Measurements from ENCODE around the gene PFDN1. TPM values are rescaled to one million over a fixed set of nuclear protein-coding genes. Genes with fewer than 3 reads are reported as not detected.

PFDN1 gene
- polyA plus RNA-seq, 1 donor (not counting 4 experiments of a cell fraction or from before 2014, with no cell fraction given): 79.0 TPM

- H3K4me1 ChIP-seq (ENCODE audit: control insufficient read depth, extremely low read depth, insufficient read depth, low read length): peaks cover 30% of the 10 kb centered on the region
- H3K4me3 ChIP-seq (ENCODE audit: control insufficient read depth in 2 of 3, extremely low read depth in 1 of 3, insufficient read depth in 2 of 3, low read depth in 1 of 3, low read length in 3 of 3): no peak overlapping the region
- H3K27ac ChIP-seq (ENCODE audit: control insufficient read depth, insufficient read depth, low read length): peak overlapping the region; percentile 42
- DNase-seq (ENCODE audit: low read depth, low spot score): no peak
- peaks cover 20% of the 10 kb centered on the region for H3K79me2 ChIP-seq (ENCODE audit: control insufficient read depth, insufficient read depth, low read length)
- no peak for TF ChIP-seq CTCF (optimal IDR thresholded peaks at IDR 0.05 in 1 of 3, IDR thresholded peaks at IDR 0.05 in 1 of 3, conservative IDR thresholded peaks at IDR 0.05 in 1 of 3; ENCODE audit: extremely low read depth in 1 of 3, insufficient read depth in 2 of 3, low read length in 3 of 3)
- no peak for TF ChIP-seq EZH2 (IDR thresholded peaks at IDR 0.05; ENCODE audit: low read length)
- H2AFZ ChIP-seq (ENCODE audit: control insufficient read depth, low read length): no peak overlapping the region
- no peaks in the 10 kb centered on the region for H3K9me3 ChIP-seq (ENCODE audit: control insufficient read depth, low read depth, low read length)
- dilution Hi-C loops (cut with MboI; ENCODE audit: extremely low pct_ligation_motif_present, low sequenced_read_pairs): no loop called here
- H3K4me2 ChIP-seq (ENCODE audit: control insufficient read depth, extremely low read depth, insufficient read depth, low read depth, low read length): peak overlapping the region; percentile 29
- H3K36me3 ChIP-seq (ENCODE audit: control insufficient read depth in 2 of 2, extremely low read depth in 1 of 2, insufficient read depth in 2 of 2, low read length in 2 of 2): peaks cover 11 to 38% of the 10 kb centered on the region in 2 experiments
- peaks cover 3% of the 10 kb centered on the region for H3K9me1 ChIP-seq (ENCODE audit: control insufficient read depth, extremely low read depth, insufficient read depth, low read length)
- H4K20me1 ChIP-seq (ENCODE audit: control insufficient read depth, extremely low read depth, insufficient read depth, low read length): peaks cover 1% of the 10 kb centered on the region
- no peaks in the 10 kb centered on the region for H3K27me3 ChIP-seq (ENCODE audit: control insufficient read depth, extremely low read depth, insufficient read depth, low read length)
- peak overlapping the region; percentile 33 for H3K9ac ChIP-seq (ENCODE audit: control insufficient read depth, extremely low read depth, insufficient read depth, low read length)
- FAIRE-seq: peak; percentile 13
These were observed 56.4 kb downstream of the PFDN1 start for GRCh38 chr5:140246378-140247122.

- Histone ChIP-seq H3K4me3 (ENCODE audit: control insufficient read depth in 2 of 3, extremely low read depth in 1 of 3, insufficient read depth in 2 of 3, low read depth in 1 of 3, low read length in 3 of 3) (no peak overlapping the region), H3K27me3 (ENCODE audit: control insufficient read depth, extremely low read depth, insufficient read depth, low read length) (no peaks in the 10 kb centered on the region), H3K4me2 (ENCODE audit: control insufficient read depth, extremely low read depth, insufficient read depth, low read depth, low read length) (no peak overlapping the region), H3K9me3 (ENCODE audit: control insufficient read depth, low read depth, low read length) (no peaks in the 10 kb centered on the region), H3K27ac (ENCODE audit: control insufficient read depth, insufficient read depth, low read length) (peak overlapping the region; percentile 42), H4K20me1 (ENCODE audit: control insufficient read depth, extremely low read depth, insufficient read depth, low read length) (peaks cover 3% of the 10 kb centered on the region), H3K79me2 (ENCODE audit: control insufficient read depth, insufficient read depth, low read length) (peaks cover 20% of the 10 kb centered on the region), H3K9ac (ENCODE audit: control insufficient read depth, extremely low read depth, insufficient read depth, low read length) (peak overlapping the region; percentile 20), H3K4me1 (ENCODE audit: control insufficient read depth, extremely low read depth, insufficient read depth, low read length) (peaks cover 31% of the 10 kb centered on the region), H2AFZ (ENCODE audit: control insufficient read depth, low read length) (no peak overlapping the region), H3K36me3 (ENCODE audit: control insufficient read depth in 2 of 2, extremely low read depth in 1 of 2, insufficient read depth in 2 of 2, low read length in 2 of 2) (peaks cover 11 to 38% of the 10 kb centered on the region in 2 experiments), H3K9me1 (ENCODE audit: control insufficient read depth, extremely low read depth, insufficient read depth, low read length) (peaks cover 4% of the 10 kb centered on the region)
- DNase-seq (ENCODE audit: low read depth, low spot score) (no peak), FAIRE-seq (no peak)
- dilution Hi-C loops (cut with MboI; ENCODE audit: extremely low pct_ligation_motif_present, low sequenced_read_pairs): no loop called here
- TF ChIP-seq CTCF (optimal IDR thresholded peaks at IDR 0.05 in 1 of 3, IDR thresholded peaks at IDR 0.05 in 1 of 3, conservative IDR thresholded peaks at IDR 0.05 in 1 of 3; ENCODE audit: extremely low read depth in 1 of 3, insufficient read depth in 2 of 3, low read length in 3 of 3): no peak
- no peak for TF ChIP-seq EZH2 (IDR thresholded peaks at IDR 0.05; ENCODE audit: low read length)
These were observed 57.0 kb downstream of the PFDN1 start for GRCh38 chr5:140245926-140246325.

All from keratinocyte (primary cell).